Activated T-cell treated with anti-CD3 and anti-CD28 coated beads for 1 hour (primary cell): Measurements from ENCODE around the gene ROR2.
"Not testable (repeated sequence)": the region's sequence is repeated elsewhere in the genome, so short reads cannot be mapped to it uniquely, and the experiment has no call there.

ENCODE experiments used
- DNase-seq: peaks from one replicate; pipeline ENCODE4 v3.0.0-alpha.2; 2020; ENCODE audit warnings: low read depth

ROR2 gene

DNA sequence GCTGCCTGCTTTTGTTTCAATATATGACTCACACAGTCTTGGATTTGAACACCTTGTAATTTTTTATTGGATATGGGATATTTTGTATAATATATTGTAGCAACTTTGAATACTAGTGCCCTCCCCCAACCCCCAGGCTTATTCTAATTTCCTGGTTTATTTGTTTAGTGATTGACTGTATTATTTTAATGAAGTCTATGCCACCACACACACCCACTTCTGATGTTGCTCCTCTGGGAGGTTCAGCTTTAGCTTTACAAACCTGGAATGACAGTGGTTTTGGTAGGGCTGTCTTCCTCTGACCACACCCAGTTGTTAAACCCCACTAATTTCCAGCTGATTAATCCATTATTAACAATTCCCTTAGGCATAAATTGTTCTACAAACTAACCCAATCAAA is 320.3 kb downstream of the ROR2 start:
- no peak for DNase-seq

GRCh38 chr9:91628892-91629291 is 321.1 kb downstream of the ROR2 start:
- no peak for DNase-seq

GRCh38 chr9:91625331-91625730 is 324.7 kb downstream of the ROR2 start:
- no peak for DNase-seq

- no peak for DNase-seq
Observed at GRCh38 chr9:91623004-91623403, 327.0 kb downstream of the ROR2 start.

DNA sequence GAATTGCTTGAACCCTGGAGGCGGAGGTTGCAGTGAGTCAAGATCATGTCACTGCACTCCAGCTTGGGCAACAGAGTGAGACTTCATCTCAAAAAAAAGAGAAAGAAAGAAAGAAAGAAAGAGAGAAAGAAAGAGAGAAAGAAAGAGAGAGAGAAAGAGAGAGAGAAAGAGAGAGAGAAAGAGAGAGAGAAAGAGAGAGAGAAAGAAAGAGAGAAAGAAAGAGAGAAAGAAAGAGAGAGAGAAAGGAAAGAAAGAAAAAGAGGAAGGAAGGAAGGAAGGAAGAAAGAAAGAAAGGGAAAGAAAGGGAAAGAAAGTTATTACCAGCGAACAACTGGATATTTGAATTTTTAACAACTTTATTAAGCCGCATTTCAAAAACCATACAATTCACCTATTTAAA is 327.9 kb downstream of the ROR2 start:
- not testable (repeated sequence) for DNase-seq

- not testable (repeated sequence) for DNase-seq
Observed at GRCh38 chr9:91614044-91614443, 336.0 kb downstream of the ROR2 start.

GRCh38 chr9:91611582-91611981 is 338.4 kb downstream of the ROR2 start:
- no peak for DNase-seq

GRCh38 chr9:91606255-91606995 is 343.6 kb downstream of the ROR2 start:
- DNase-seq = no peak

- DNase-seq = no peak
Observed at GRCh38 chr9:91604451-91605179, 345.4 kb downstream of the ROR2 start.

DNA sequence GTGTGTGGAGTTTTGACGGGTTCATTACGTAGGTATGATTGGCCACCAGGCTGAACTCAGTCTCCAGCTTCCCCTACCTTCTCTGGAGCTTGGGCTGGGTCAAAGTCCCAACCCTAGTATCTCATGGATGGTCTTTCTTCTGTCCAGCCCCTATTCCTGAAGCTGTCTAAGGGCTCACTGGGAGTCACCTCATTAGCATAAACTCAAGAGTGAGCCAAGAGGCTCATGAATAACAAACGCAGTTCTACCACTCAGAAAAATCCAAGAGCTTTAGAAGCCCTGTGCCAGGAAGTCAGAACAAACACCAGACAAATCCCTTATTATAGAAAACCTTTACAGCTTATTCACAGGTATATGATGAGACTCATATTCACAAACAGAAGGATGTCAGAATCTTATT is 346.1 kb downstream of the ROR2 start:
- DNase-seq = no peak

DNA sequence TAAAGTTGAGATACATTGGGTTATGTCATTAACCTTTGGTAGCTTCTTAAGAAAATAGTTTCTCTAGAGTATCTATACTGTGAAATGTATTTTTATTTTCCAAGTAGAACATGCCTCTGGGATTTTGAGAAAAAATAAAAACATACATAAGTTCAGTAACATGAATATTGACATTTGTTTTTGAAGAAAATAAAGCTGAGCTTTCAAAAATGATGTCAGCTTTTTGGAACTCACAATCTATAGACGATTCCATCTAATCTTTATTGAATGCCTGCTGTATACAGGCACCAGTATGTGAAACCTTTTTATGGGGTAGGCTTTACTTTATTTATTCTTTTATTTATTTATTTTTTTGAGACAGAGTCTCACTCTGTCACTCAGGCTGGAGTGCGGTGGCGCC is 350.5 kb downstream of the ROR2 start:
- no peak for DNase-seq

DNA sequence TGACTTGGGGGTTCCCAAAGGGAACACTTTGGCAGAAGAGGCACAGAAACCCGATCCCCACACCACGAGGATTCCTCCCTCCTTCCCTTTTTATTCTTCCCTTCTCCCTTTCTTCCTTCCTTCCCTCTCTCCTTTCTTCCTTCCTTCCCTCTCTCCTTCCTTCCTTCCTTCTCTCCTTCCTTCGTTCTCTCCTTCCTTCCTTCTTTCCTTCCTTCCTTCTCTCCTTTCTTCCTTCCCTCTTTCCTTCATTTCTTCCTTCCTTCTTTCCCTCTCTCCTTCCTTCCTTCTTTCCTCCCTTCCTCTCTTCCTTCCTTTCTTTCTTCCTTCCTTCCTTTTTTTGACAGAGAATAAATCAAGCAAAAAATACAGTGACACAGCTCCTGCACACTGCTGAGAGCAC is 358.4 kb downstream of the ROR2 start:
- no peak for DNase-seq

DNA sequence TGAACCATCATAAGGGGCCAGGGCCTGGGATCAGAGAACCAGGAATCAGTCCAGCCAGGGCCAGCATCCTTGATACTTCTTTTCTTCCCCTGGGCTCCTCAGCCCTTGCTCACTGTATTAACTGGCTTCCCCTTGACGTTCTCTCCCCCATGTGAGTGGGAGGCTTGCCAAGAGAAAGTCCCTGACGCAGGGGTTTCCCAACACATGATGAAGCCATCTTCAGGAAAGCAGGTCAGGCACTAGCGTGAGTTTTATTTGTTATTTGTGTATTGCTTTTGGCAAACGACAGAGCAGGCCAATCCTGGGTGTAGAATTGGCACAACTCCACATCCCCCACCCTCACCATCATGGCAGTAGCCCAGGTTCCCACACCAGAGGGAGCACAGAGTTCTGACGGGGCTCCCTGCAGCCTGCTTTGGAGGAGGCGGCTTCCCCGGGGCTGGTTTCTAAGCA is 360.9 kb downstream of the ROR2 start:
- DNase-seq = no peak

DNA sequence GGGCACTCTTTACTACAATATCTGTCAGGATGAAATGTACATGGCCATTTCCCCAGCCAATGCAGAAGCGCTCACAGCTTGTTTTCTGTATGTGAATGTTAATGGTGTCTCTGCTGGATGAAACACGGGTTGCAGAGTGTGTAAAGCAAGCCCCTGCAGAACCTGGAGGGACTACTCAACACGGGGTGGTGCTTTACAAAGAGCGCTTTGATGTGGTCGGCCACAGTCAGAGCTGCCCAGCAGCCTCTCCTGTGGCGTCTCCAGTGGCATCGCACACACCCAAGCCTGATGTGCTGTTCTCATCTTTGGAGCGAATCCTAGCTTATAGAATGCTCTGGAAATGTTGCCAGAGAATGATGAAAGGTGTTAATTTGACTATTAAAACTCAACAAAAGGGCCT is 363.7 kb downstream of the ROR2 start:
- no peak for DNase-seq

- DNase-seq = no peak
Observed at GRCh38 chr9:91583966-91584365, 366.1 kb downstream of the ROR2 start.

GRCh38 chr9:91583161-91583875 is 366.7 kb downstream of the ROR2 start:
- no peak for DNase-seq

DNA sequence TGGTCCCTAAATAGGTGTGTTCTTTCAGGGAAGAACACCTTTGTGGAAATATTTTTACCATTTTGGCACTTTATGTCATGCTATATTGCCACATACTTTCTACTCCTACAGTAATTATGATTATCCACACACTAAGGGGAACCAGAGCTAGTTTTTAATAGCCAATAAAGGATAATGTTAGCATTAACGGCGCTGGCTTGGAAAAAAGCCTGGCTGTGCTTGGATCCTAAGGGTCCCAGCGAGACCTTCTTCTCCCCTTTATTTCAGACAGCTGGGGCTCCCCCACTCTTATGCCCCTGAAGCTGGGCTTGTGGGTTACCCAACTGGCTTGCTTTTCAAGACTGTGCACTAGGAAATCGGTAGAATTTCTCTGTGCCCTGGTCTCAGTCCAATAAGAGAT is 367.8 kb downstream of the ROR2 start:
- DNase-seq = no peak

- no peak for DNase-seq
Observed at GRCh38 chr9:91580136-91580535, 369.9 kb downstream of the ROR2 start.

- no peak for DNase-seq
Observed at GRCh38 chr9:91578911-91579310, 371.1 kb downstream of the ROR2 start.

GRCh38 chr9:91577633-91578061 is 372.4 kb downstream of the ROR2 start:
- no peak for DNase-seq

DNA sequence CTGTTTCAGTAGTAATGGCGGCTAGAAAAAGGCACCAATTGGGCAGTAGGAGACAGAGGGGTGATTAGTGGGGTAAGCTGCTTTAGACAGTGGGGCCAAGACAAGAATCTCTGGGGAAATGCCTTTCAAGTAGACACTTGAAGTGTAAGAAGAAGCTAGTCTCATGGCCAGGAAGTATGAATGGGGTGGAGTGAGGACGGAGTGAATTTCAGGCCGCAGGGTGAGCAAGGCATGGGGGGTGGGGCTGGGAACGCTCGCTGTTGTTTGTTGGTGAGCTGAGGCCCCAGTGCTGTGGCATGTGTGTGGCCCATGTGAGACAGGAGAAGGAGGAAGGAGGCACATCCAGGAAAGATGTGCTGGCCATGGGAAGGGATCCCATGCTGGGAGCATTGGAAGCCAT is 377.2 kb downstream of the ROR2 start:
- DNase-seq = no peak

GRCh38 chr9:91572044-91572443 is 378.0 kb downstream of the ROR2 start:
- no peak for DNase-seq

- DNase-seq = no peak
Observed at GRCh38 chr9:91571036-91571435, 379.0 kb downstream of the ROR2 start.
